CD4-positive, CD25-positive, alpha-beta regulatory T cell (primary cell): ENCODE results near the gene CRADD. TPM values are rescaled to one million over a fixed set of nuclear protein-coding genes. Genes with fewer than 3 reads are reported as not detected.

ENCODE experiments used
- ATAC-seq, 2 donors: fragments of 150-1000 bp; cut with Tn5 transposase; one replicate each; pipeline ENCODE4 v1.10.0; 2021; ENCODE audit warnings: low read depth in 2 of 2, moderate number of reproducible peaks in 2 of 2, moderate library complexity in 1 of 2
- DNase-seq, 3 donors: peaks; one replicate each; pipeline versions ENCODE4 v3.0.0 to v3.0.0-alpha.2; 2012 to 2022; ENCODE audit warnings: mixed read lengths in 1 of 3
- H3K27ac ChIP-seq: one replicate; pipeline ENCODE4 v1.7.0; 2013; ENCODE audit warnings: mild to moderate bottlenecking, low read length; ENCODE audit not compliant: insufficient read depth, poor library complexity, severe bottlenecking
- H3K27me3 ChIP-seq: one replicate; pipeline ENCODE4 v1.7.0; 2013; ENCODE audit warnings: low read length; ENCODE audit not compliant: control insufficient read depth, insufficient read depth
- H3K36me3 ChIP-seq: one replicate; pipeline ENCODE4 v1.7.0; 2013; ENCODE audit warnings: mild to moderate bottlenecking, low read length, moderate library complexity; ENCODE audit not compliant: control insufficient read depth, insufficient read depth
- H3K4me1 ChIP-seq: 2 replicates; pipeline ENCODE4 v1.7.0; 2013; ENCODE audit warnings: mild to moderate bottlenecking, low read length; ENCODE audit not compliant: insufficient read depth, control insufficient read depth, poor library complexity, severe bottlenecking
- H3K4me3 ChIP-seq: one replicate; pipeline ENCODE4 v1.7.0; 2013; ENCODE audit warnings: low read depth, mild to moderate bottlenecking, low read length, moderate library complexity
- H3K9me3 ChIP-seq, 2 experiments: 1 replicate in 1 of 2; 2 replicates in 1 of 2; pipeline ENCODE4 v1.7.0; 2013; ENCODE audit warnings: low read length in 2 of 2, mild to moderate bottlenecking in 1 of 2, moderate library complexity in 1 of 2; ENCODE audit not compliant: control insufficient read depth in 2 of 2
- H3K27ac Mint-ChIP-seq, 3 donors: one replicate each; pipeline ENCODE4 v1.8.0; 2020 to 2022; ENCODE audit warnings: mild to moderate bottlenecking in 3 of 3, mixed read lengths in 3 of 3, moderate library complexity in 2 of 3
- H3K27me3 Mint-ChIP-seq: one replicate; pipeline ENCODE4 v1.8.0; 2022; ENCODE audit warnings: mild to moderate bottlenecking, mixed read lengths
- H3K36me3 Mint-ChIP-seq: one replicate; pipeline ENCODE4 v1.8.0; 2020; ENCODE audit warnings: mixed read lengths
- H3K4me1 Mint-ChIP-seq, 4 donors: one replicate each; pipeline ENCODE4 v1.8.0; 2020 to 2022; ENCODE audit warnings: mixed read lengths in 4 of 4, mild to moderate bottlenecking in 1 of 4
- H3K4me3 Mint-ChIP-seq, 4 donors: one replicate each; pipeline ENCODE4 v1.8.0; 2020 to 2022; ENCODE audit warnings: mild to moderate bottlenecking in 4 of 4, mixed read lengths in 4 of 4, moderate library complexity in 3 of 4
- H3K9me3 Mint-ChIP-seq, 7 donors: one replicate each; pipeline ENCODE4 v1.8.0; 2020 to 2022; ENCODE audit warnings: mixed read lengths in 7 of 7, mild to moderate bottlenecking in 3 of 7, moderate library complexity in 2 of 7
- polyA plus RNA-seq, 4 donors: library from polyadenylated mRNA; unstranded; fragments of 300-500 nt; fragmentation: Illumina TruSeq; gene quantifications; one replicate each; pipeline ENCODE4 v1.2.3, GENCODE V29; 2021
- total RNA-seq: library from RNA; stranded (reverse); gene quantifications from one replicate; pipeline ENCODE4 v1.2.3, GENCODE V29; 2022

CRADD gene
- total and polyA plus RNA-seq, 5 donors from 2014 or later: 10.1 to 24.2 (median 20.6) TPM

DNA sequence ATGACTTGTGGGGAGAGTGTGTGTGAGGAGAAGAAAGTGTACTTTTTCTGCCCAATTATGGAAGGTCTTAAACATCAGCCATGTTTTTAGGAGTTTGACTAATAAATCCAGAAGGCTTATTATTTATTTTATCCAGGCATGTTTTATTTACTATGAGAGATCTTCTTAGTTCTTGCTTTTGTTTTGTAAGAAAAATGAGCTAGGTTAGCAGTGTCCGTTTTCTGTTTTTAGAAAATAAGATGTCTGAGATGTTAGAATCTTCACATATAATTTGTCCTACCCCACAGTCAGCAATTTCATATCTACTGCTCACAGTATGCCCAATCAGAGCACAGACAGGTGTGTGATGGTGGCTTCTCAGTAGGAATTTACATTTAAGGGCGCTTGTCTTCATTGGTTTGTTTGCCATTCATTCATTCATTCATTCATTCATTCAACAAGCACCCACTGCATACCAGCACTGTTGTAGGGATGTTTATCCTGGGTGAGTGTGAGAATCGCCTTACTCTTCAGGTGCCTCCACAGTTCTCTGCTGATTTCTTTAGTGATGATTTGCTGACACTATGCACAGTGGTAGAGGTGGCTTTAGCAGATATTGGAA, 83.2 kb downstream of the CRADD start:
- Mint-ChIP-seq H3K4me3 (no peak overlapping the region), H3K4me1 (peaks cover 10 to 47% (median 19%) of the 10 kb centered on the region in 4 donors), H3K36me3 (peaks cover 3% of the 10 kb centered on the region), H3K9me3 (no peaks in the 10 kb centered on the region), H3K27ac (peak overlapping the region in 2 of 3 donors; percentile 42 to 80), H3K27me3 (no peaks in the 10 kb centered on the region)
- H3K27me3 ChIP-seq: no peaks in the 10 kb centered on the region
- H3K9me3 ChIP-seq: no peaks in the 10 kb centered on the region
- H3K4me3 ChIP-seq: no peak overlapping the region
- H3K36me3 ChIP-seq: no peaks in the 10 kb centered on the region
- ATAC-seq (no peak), DNase-seq (no peak)
- H3K27ac ChIP-seq: no peak overlapping the region
- peaks cover 10% of the 10 kb centered on the region for H3K4me1 ChIP-seq

GRCh38 chr12:93762059-93762719, 85.0 kb downstream of the CRADD start:
- no peak for DNase-seq
- H3K4me1 Mint-ChIP-seq: peaks cover 10 to 51% (median 21%) of the 10 kb centered on the region in 4 donors
- no peaks in the 10 kb centered on the region for H3K36me3 ChIP-seq
- H3K4me3 ChIP-seq: no peak overlapping the region
- H3K27me3 Mint-ChIP-seq: no peaks in the 10 kb centered on the region
- H3K27ac ChIP-seq: no peak overlapping the region
- no peak for ATAC-seq
- no peaks in the 10 kb centered on the region for H3K9me3 ChIP-seq
- H3K27ac Mint-ChIP-seq: no peak overlapping the region
- peaks cover 3% of the 10 kb centered on the region for H3K36me3 Mint-ChIP-seq
- H3K9me3 Mint-ChIP-seq: no peaks in the 10 kb centered on the region
- no peak overlapping the region for H3K4me3 Mint-ChIP-seq
- no peaks in the 10 kb centered on the region for H3K27me3 ChIP-seq
- H3K4me1 ChIP-seq: peaks cover 12% of the 10 kb centered on the region

GRCh38 chr12:93762912-93763553, 85.9 kb downstream of the CRADD start:
- Histone ChIP-seq H3K4me1 (peaks cover 19% of the 10 kb centered on the region), H3K4me3 (no peak overlapping the region), H3K27me3 (no peaks in the 10 kb centered on the region), H3K36me3 (no peaks in the 10 kb centered on the region), H3K9me3 (no peaks in the 10 kb centered on the region), H3K27ac (no peak overlapping the region)
- peaks cover 3% of the 10 kb centered on the region for H3K36me3 Mint-ChIP-seq
- peak overlapping the region in 1 of 3 donors; percentile 16 for H3K27ac Mint-ChIP-seq
- no peaks in the 10 kb centered on the region for H3K27me3 Mint-ChIP-seq
- H3K4me1 Mint-ChIP-seq: peaks cover 15 to 52% (median 26%) of the 10 kb centered on the region in 4 donors
- DNase-seq: no peak
- no peaks in the 10 kb centered on the region for H3K9me3 Mint-ChIP-seq
- no peak overlapping the region for H3K4me3 Mint-ChIP-seq
- ATAC-seq: no peak

DNA sequence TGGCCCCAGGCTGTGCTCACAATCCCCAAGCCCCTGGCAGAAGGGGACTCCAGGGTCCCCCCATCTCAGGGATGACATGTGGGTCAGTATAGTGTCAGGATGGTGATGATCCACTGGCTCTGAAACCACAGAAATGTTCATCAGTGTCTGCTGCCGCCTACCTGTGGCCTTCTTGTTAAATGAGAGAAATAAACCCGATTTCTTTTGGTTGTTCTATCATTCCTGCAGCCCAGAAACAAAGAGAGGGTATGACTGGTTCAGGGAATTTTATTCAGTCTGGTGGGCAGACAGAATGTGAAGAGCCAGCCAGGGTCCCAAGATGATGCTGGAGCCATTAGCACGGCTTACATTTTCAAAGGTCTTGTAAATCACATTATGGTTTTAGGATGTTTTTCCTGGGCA, 86.6 kb downstream of the CRADD start:
- ATAC-seq (no peak), DNase-seq (no peak)
- Histone ChIP-seq H3K9me3 (no peaks in the 10 kb centered on the region), H3K27me3 (no peaks in the 10 kb centered on the region), H3K36me3 (no peaks in the 10 kb centered on the region), H3K4me3 (no peak overlapping the region), H3K27ac (no peak overlapping the region), H3K4me1 (peaks cover 17% of the 10 kb centered on the region)
- no peaks in the 10 kb centered on the region for H3K27me3 Mint-ChIP-seq
- no peaks in the 10 kb centered on the region for H3K9me3 Mint-ChIP-seq
- no peak overlapping the region for H3K4me3 Mint-ChIP-seq
- H3K27ac Mint-ChIP-seq: peak overlapping the region in 2 of 3 donors; percentile 16 to 34
- H3K36me3 Mint-ChIP-seq: peaks cover 7% of the 10 kb centered on the region
- peaks cover 15 to 54% (median 31%) of the 10 kb centered on the region in 4 donors for H3K4me1 Mint-ChIP-seq

GRCh38 chr12:93766371-93766770, 89.2 kb downstream of the CRADD start:
- DNase-seq (no peak), ATAC-seq (no peak)
- Mint-ChIP-seq H3K4me1 (peaks cover 7 to 38% (median 22%) of the 10 kb centered on the region in 4 donors), H3K36me3 (peaks cover 8% of the 10 kb centered on the region), H3K27ac (peak overlapping the region in 1 of 3 donors; percentile 69), H3K27me3 (no peaks in the 10 kb centered on the region), H3K9me3 (no peaks in the 10 kb centered on the region), H3K4me3 (no peak overlapping the region)
- H3K9me3 ChIP-seq: no peaks in the 10 kb centered on the region
- no peaks in the 10 kb centered on the region for H3K27me3 ChIP-seq
- peak overlapping the region; percentile 25 for H3K27ac ChIP-seq
- no peak overlapping the region for H3K4me3 ChIP-seq
- peaks cover 9% of the 10 kb centered on the region for H3K4me1 ChIP-seq
- H3K36me3 ChIP-seq: no peaks in the 10 kb centered on the region

DNA sequence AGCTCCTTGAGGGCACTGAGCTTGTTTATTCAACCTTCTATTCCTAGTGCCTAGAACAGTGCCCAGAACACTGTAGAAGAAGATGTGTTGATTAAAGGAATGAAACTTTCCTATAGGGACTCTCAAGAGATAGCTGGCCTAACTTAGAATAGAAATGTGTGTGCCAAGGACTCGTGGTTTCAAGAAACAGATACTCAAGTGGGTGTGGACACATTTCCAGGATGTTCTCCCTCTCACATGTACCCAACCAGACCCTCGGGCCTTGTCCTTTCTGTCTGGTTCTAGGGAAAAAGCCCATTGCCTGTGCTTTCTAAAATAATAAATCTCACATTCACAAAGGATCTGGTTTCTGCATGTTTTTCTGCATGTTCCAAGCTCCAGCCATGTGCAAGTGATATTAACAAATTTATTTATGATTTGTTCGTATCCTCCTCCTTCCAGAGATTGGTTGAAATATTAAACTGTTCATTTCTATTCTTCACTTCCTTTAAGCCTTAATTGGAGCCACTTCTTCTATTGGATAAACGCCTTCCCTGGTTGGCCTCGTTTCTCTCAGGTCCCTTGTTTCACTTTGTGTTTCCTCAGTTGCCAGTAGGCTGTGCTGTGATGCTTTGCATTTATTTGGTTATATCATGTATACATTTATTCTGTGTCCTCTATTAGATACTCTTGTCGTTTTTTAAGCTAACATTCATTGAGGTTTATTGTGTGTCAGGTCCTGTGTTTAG, 89.8 kb downstream of the CRADD start:
- Mint-ChIP-seq H3K27ac (peak overlapping the region; percentile 1 to 99 (median 69)), H3K4me3 (no peak overlapping the region), H3K27me3 (no peaks in the 10 kb centered on the region), H3K36me3 (peaks cover 8% of the 10 kb centered on the region), H3K9me3 (no peaks in the 10 kb centered on the region), H3K4me1 (peaks cover 13 to 38% (median 26%) of the 10 kb centered on the region in 4 donors)
- Histone ChIP-seq H3K27me3 (no peaks in the 10 kb centered on the region), H3K9me3 (no peaks in the 10 kb centered on the region), H3K4me3 (no peak overlapping the region), H3K27ac (peak overlapping the region; percentile 62), H3K4me1 (peaks cover 12% of the 10 kb centered on the region), H3K36me3 (no peaks in the 10 kb centered on the region)
- DNase-seq (peak; percentile 24 to 83 (median 58)), ATAC-seq (peak; percentile 75 to 80)

- DNase-seq: peak in 1 of 3 donors; percentile 85
- peaks cover 17% of the 10 kb centered on the region for H3K4me1 ChIP-seq
- Mint-ChIP-seq H3K36me3 (peaks cover 8% of the 10 kb centered on the region), H3K27ac (peak overlapping the region in 2 of 3 donors; percentile 1 to 99), H3K27me3 (no peaks in the 10 kb centered on the region), H3K4me3 (no peak overlapping the region), H3K4me1 (peaks cover 18 to 39% (median 29%) of the 10 kb centered on the region in 4 donors), H3K9me3 (no peaks in the 10 kb centered on the region)
- no peaks in the 10 kb centered on the region for H3K36me3 ChIP-seq
- no peaks in the 10 kb centered on the region for H3K27me3 ChIP-seq
- no peak overlapping the region for H3K4me3 ChIP-seq
- no peaks in the 10 kb centered on the region for H3K9me3 ChIP-seq
- peak overlapping the region; percentile 62 for H3K27ac ChIP-seq
- peak; percentile 78 to 79 for ATAC-seq
Observed at GRCh38 chr12:93767524-93767863, 90.3 kb downstream of the CRADD start.
